HepG2 (cell line): Measurements from ENCODE around the gene PBX2. TPM values are rescaled to one million over a fixed set of nuclear protein-coding genes. Genes with fewer than 3 reads are reported as not detected.

Experiments
- ARID3A ChIP-seq: IDR thresholded peaks from 2 replicates; pipeline ENCODE4 v1.6.1; 2012; ENCODE audit warnings: low read depth, low read length, improper control_type of control experiment
- CCDC6 ChIP-seq: sonication (generic); formaldehyde crosslinking; IDR thresholded peaks from 2 replicates; pipeline ENCODE4 v1.8.1; 2022; ENCODE audit warnings: mild to moderate bottlenecking, missing genetic modification reagents, moderate library complexity
- CEBPG ChIP-seq: IDR thresholded peaks from 2 replicates; pipeline ENCODE4 v1.6.1; 2016
- CTCF ChIP-seq: sonication (generic); formaldehyde crosslinking; IDR thresholded peaks from 2 replicates; pipeline ENCODE4 v1.5.0; 2020; ENCODE audit warnings: mild to moderate bottlenecking, missing genetic modification reagents, moderate library complexity
- DR1 ChIP-seq: sonication (generic); formaldehyde crosslinking; IDR thresholded peaks from 2 replicates; pipeline ENCODE4 v1.8.0; 2021; ENCODE audit warnings: mild to moderate bottlenecking, missing genetic modification reagents, inconsistent platforms
- EZH2 ChIP-seq: conservative IDR thresholded peaks from 2 replicates; pipeline ENCODE4 v1.6.1; 2012; ENCODE audit warnings: mild to moderate bottlenecking, low read depth, low read length, moderate library complexity
- HNRNPLL ChIP-seq: fragments of 200-400 bp; formaldehyde crosslinking; IDR thresholded peaks from 2 replicates; pipeline ENCODE4 v1.6.1; 2017; ENCODE audit warnings: mild to moderate bottlenecking, low read depth, low read length; ENCODE audit not compliant: poor library complexity, severe bottlenecking
- IKZF4 ChIP-seq: sonication (generic); formaldehyde crosslinking; IDR thresholded peaks from 2 replicates; pipeline ENCODE4 v1.5.1; 2020; ENCODE audit warnings: borderline replicate concordance, mild to moderate bottlenecking, low read depth, missing genetic modification reagents; ENCODE audit errors: not compliant biosample characterization
- MXI1 ChIP-seq: IDR thresholded peaks from 3 replicates; pipeline ENCODE4 v1.6.1; 2012; ENCODE audit warnings: low read depth, low read length, inconsistent platforms, borderline replicate concordance
- NAIF1 ChIP-seq: sonication (generic); formaldehyde crosslinking; IDR thresholded peaks from 2 replicates; pipeline ENCODE4 v1.5.0; 2020; ENCODE audit warnings: mild to moderate bottlenecking, missing genetic modification reagents, borderline replicate concordance
- PAXIP1 ChIP-seq: sonication (generic); formaldehyde crosslinking; conservative IDR thresholded peaks from 2 replicates; pipeline ENCODE4 v1.4.0; 2020; ENCODE audit warnings: mild to moderate bottlenecking, missing genetic modification reagents, moderate library complexity
- SP5 ChIP-seq: IDR thresholded peaks from 2 replicates; pipeline ENCODE4 v1.6.1; 2016; ENCODE audit warnings: low read depth, borderline replicate concordance
- THAP11 ChIP-seq: IDR thresholded peaks from 2 replicates; pipeline ENCODE4 v1.6.1; 2016; ENCODE audit warnings: missing biosample characterization, missing genetic modification reagents
- ZC3H4 ChIP-seq: sonication (generic); formaldehyde crosslinking; IDR thresholded peaks from 2 replicates; pipeline ENCODE4 v1.4.0; 2020; ENCODE audit warnings: missing genetic modification reagents, borderline replicate concordance
- ZFP36 ChIP-seq: fragments of 150-350 bp; IDR thresholded peaks from 2 replicates; pipeline ENCODE4 v1.6.1; 2018; ENCODE audit warnings: borderline replicate concordance, low read length, low read depth; ENCODE audit not compliant: partially characterized antibody
- ZNF510 ChIP-seq: sonication (generic); formaldehyde crosslinking; IDR thresholded peaks from 2 replicates; pipeline ENCODE4 v1.4.0; 2020; ENCODE audit warnings: low read depth, mild to moderate bottlenecking, missing genetic modification reagents
- ZNF788 ChIP-seq: sonication (generic); formaldehyde crosslinking; IDR thresholded peaks from 2 replicates; pipeline ENCODE4 v1.5.0; 2020; ENCODE audit warnings: mild to moderate bottlenecking, missing genetic modification reagents, borderline replicate concordance
- ZSCAN22 ChIP-seq: sonication (generic); formaldehyde crosslinking; IDR thresholded peaks from 2 replicates; pipeline ENCODE4 v1.4.0; 2020; ENCODE audit warnings: mild to moderate bottlenecking, missing genetic modification reagents
- polyA plus RNA-seq, 8 experiments: library from polyadenylated mRNA; depleted of rRNA in 3 of 8; stranded (reverse) in 7 of 8; unstranded in 1 of 8; fragments of >200 nt; fragmentation: Illumina TruSeq in 4 of 8; extraction: Trizol in 4 of 8; gene quantifications; 2 replicates each; pipeline versions ENCODE4 v1.2.1 to v1.2.3, GENCODE V29; 2011 to 2016; ENCODE audit warnings: low read depth in 4 of 8, missing spikeins in 1 of 8, mixed read lengths in 1 of 8; ENCODE audit not compliant: insufficient read depth in 1 of 8
- total RNA-seq, 5 experiments: library from RNA; depleted of rRNA; stranded (reverse); fragments of >200 nt; fragmentation: Illumina TruSeq; extraction: Trizol; gene quantifications; 2 replicates each; pipeline ENCODE4 v1.2.3, GENCODE V29; 2016; ENCODE audit warnings: low read depth in 1 of 5
- TF ChIP-seq, protein P1 (sequence below): sonication (generic); formaldehyde crosslinking; IDR thresholded peaks from 2 replicates; pipeline ENCODE4 v1.8.0; 2022; ENCODE audit warnings: low read depth, missing genetic modification reagents
- TF ChIP-seq, protein P2 (sequence below): IDR thresholded peaks from 2 replicates; pipeline ENCODE4 v1.6.1; 2016; ENCODE audit warnings: low read depth

The PBX2 gene
- total and polyA plus RNA-seq, 2 of the 13 experiments (the other 11 are each of a cell fraction or from before 2014, with no cell fraction given): 42.3 to 77.8 TPM

GRCh38 chr6:32195652-32195901 lies 5.6 kb upstream of the PBX2 start (continued):
- TF ChIP-seq, protein P1, sequence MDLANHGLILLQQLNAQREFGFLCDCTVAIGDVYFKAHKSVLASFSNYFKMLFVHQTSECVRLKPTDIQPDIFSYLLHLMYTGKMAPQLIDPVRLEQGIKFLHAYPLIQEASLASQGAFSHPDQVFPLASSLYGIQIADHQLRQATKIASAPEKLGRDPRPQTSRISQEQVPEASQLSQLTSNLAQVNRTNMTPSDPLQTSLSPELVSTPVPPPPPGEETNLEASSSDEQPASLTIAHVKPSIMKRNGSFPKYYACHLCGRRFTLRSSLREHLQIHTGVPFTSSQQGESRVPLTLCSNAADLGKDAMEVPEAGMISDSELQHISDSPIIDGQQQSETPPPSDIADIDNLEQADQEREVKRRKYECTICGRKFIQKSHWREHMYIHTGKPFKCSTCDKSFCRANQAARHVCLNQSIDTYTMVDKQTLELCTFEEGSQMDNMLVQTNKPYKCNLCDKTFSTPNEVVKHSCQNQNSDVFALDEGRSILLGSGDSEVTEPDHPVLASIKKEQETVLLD (CRISPR knock-in tag): peak; percentile 93; the same call in 1 of the 2 replicates
- TF ChIP-seq SP5 (peak; percentile 75; the same call in 1 of the 2 replicates), HNRNPLL (peak; percentile 92), MXI1 (peak; percentile 97; the same call in 1 of the 3 replicates), ARID3A (peak; percentile 17; the same call in 1 of the 2 replicates), ZNF788 (peak; percentile 23; the same call in 1 of the 2 replicates), ZNF510 (peak; percentile 54; the same call in 1 of the 2 replicates), ZC3H4 (CRISPR knock-in tag) (no peak), NAIF1 (CRISPR knock-in tag) (0 out of 2 replicates have a peak, but pooled peaks have one; percentile 42), CTCF (peak; percentile 69), CEBPG (CRISPR knock-in tag) (peak; percentile 40; the same call in 1 of the 2 replicates), IKZF4 (CRISPR knock-in tag) (peak; percentile 29), DR1 (CRISPR knock-in tag) (peak; percentile 51), THAP11 (peak; percentile 86; the same call in 1 of the 2 replicates), EZH2 (no peak), CCDC6 (CRISPR knock-in tag) (peak; percentile 11; the same call in 1 of the 2 replicates), PAXIP1 (peak; percentile 42; the same call in 1 of the 2 replicates), ZFP36 (no peak), ZSCAN22 (CRISPR knock-in tag) (no peak)
- TF ChIP-seq, protein P2, sequence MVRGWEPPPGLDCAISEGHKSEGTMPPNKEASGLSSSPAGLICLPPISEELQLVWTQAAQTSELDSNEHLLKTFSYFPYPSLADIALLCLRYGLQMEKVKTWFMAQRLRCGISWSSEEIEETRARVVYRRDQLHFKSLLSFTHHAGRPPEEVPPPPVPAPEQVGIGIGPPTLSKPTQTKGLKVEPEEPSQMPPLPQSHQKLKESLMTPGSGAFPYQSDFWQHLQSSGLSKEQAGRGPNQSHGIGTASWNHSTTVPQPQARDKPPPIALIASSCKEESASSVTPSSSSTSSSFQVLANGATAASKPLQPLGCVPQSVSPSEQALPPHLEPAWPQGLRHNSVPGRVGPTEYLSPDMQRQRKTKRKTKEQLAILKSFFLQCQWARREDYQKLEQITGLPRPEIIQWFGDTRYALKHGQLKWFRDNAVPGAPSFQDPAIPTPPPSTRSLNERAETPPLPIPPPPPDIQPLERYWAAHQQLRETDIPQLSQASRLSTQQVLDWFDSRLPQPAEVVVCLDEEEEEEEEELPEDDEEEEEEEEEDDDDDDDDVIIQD (CRISPR knock-in tag): peak; percentile 81
